GM12801 (cell line): ENCODE data around the gene ARL15.

ENCODE experiments used
- CTCF ChIP-seq: IDR thresholded peaks from one replicate; pipeline ENCODE4 v1.5.1; 2011; ENCODE audit warnings: control low read depth; ENCODE audit not compliant: insufficient read length; ENCODE audit errors: extremely low read depth

The ARL15 gene

GRCh38 chr5:54187694-54188093 is 122.7 kb downstream of the ARL15 start:
- no peak for TF ChIP-seq CTCF

GRCh38 chr5:54186912-54187445 is 123.4 kb downstream of the ARL15 start:
- no peak for TF ChIP-seq CTCF

- TF ChIP-seq CTCF, result no peak
Observed at GRCh38 chr5:54186108-54186507, 124.3 kb downstream of the ARL15 start.

GRCh38 chr5:54184806-54185205 is 125.6 kb downstream of the ARL15 start:
- TF ChIP-seq CTCF, result no peak

- TF ChIP-seq CTCF, result no peak
Observed at GRCh38 chr5:54180630-54181031, 129.7 kb downstream of the ARL15 start.

- TF ChIP-seq CTCF, result no peak
Observed at GRCh38 chr5:54178991-54179390, 131.4 kb downstream of the ARL15 start.

- no peak for TF ChIP-seq CTCF
Observed at GRCh38 chr5:54178207-54178606, 132.2 kb downstream of the ARL15 start.

- TF ChIP-seq CTCF, result no peak
Observed at GRCh38 chr5:54177058-54177457, 133.3 kb downstream of the ARL15 start.
